HT1080 (cell line): ENCODE measurements around the gene PRKN. TPM values are rescaled to one million over a fixed set of nuclear protein-coding genes. Genes with fewer than 3 reads are reported as not detected.

ENCODE experiments used
- DNase-seq: peaks from one replicate; pipeline ENCODE4 v3.0.0-alpha.2; 2015; ENCODE audit warnings: low read depth
- total RNA-seq: library from RNA; depleted of rRNA; stranded (reverse); fragments of >200 nt; shearing (Covaris generic); gene quantifications from 2 replicates; pipeline ENCODE4 v1.2.3, GENCODE V29; 2014

The PRKN gene
- total RNA-seq, 1 experiment from 2014 or later, result not detected

DNA sequence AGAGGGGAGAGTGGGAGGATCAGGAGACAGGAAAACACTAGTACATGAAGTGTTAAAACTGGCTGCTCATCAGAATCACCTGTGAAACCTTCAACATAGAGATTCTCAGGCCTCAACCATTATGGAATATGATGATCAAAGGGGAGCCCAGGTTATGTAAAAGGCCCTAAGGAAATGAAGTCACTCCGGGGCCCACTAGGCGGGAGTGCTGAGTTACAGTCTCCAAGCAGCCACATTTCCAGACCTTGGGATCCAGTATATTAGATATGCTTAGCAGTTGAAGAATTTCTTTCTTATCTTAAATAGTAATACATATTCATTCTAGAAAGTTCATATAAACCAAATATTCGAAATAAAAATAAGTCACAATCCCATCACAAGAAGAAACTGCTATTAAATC lies 476.3 kb downstream of the PRKN start:
- peak; percentile 16 for DNase-seq

DNA sequence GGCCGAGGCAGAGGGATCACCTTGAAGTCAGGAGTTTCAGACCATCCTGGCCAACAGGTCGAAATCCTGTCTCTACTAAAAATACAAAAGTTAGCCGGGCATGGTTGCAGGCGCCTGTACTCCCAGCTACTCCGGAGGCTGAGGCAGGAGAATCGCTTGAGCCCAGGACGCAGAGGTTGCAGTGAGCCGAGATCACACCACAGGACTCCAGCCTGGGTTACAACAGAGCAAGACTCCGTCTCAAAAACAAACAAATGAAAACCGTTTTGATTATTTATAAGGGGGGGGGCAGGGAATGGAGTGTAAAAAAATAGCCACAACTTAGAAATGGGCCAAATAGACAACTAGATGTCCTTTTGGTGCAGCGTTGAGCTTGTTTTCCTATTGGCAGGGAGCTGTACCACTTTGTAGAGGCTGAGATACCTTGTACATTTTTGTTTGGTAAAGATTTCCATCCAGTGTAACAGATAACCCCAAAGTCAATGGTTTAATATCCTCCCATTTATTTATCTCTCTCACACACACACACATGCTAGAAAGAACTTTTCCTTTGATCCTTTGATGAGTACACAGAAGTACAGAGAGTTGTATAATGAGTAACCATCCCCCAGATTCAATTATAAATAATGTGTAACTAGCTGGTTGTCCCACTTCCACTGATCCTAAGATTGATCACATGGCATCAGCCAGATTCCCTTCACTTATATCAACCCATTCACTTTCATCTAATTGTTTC lies 477.5 kb downstream of the PRKN start:
- no peak for DNase-seq

- DNase-seq, result no peak
Observed at GRCh38 chr6:162245830-162246420, 481.6 kb downstream of the PRKN start.

DNA sequence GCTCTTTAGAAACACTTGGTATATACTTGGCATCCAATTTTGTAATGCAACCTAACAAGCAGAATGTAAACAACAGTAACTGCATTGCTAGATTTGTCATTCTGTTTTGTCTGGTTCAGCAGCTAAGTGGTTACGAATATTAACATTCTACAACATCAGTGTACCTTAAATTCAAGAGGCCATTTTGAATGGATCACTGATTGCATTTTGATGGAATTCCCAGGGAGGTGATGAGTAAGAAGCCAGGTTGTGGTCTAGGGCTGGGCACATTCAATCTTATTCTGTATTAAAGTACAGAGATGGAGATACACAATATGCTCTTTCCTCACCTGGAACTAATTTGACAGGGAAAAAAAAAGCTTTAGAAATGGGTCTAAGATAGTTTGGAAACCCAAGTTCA lies 483.5 kb downstream of the PRKN start:
- DNase-seq, result no peak

DNA sequence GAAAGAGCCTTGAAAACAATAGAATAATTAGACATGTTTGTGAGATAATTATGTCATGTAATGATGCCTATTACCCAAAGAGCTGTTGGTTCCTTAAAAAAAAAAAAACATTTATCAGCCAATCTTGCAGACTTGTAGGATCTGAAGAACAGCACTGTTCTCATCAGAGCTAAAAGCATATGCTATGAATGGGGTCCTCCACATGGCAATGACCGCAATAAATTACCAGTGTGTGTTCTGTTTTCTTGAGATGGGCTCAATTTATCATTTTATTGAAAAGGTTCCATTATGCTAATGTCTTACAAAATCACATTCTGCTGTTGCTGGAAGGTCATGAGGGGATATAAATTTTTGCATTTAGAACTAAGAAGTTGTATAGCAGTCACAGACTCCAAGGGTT lies 484.7 kb downstream of the PRKN start:
- no peak for DNase-seq

- DNase-seq, result no peak
Observed at GRCh38 chr6:162239330-162239729, 488.2 kb downstream of the PRKN start.

GRCh38 chr6:162238675-162239074 lies 488.9 kb downstream of the PRKN start:
- DNase-seq, result no peak

GRCh38 chr6:162237331-162237730 lies 490.2 kb downstream of the PRKN start:
- no peak for DNase-seq

GRCh38 chr6:162234631-162235030 lies 492.9 kb downstream of the PRKN start:
- DNase-seq, result no peak

- no peak for DNase-seq
Observed at GRCh38 chr6:162230147-162230752, 497.3 kb downstream of the PRKN start.

GRCh38 chr6:162229093-162229492 lies 498.5 kb downstream of the PRKN start:
- no peak for DNase-seq

GRCh38 chr6:162226803-162227202 lies 500.8 kb downstream of the PRKN start:
- DNase-seq, result no peak

DNA sequence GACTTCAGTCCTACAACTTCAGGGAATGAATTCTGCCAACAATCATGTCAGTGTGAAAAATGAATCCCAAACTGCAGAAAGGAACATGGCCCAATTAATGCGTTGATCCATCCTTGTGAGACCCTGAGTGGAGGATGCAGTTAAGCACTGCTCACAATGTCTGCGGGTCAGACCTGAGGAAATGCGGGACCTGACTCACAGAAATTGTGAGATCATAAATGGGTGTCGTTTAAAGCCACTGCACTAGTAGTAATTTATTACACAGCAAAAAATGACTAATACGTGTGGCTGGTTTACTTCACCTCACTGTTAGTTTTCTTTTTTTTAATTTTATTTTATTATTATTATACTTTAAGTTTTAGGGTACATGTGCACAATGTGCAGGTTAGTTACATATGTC lies 505.0 kb downstream of the PRKN start:
- peak; percentile 20 for DNase-seq

DNA sequence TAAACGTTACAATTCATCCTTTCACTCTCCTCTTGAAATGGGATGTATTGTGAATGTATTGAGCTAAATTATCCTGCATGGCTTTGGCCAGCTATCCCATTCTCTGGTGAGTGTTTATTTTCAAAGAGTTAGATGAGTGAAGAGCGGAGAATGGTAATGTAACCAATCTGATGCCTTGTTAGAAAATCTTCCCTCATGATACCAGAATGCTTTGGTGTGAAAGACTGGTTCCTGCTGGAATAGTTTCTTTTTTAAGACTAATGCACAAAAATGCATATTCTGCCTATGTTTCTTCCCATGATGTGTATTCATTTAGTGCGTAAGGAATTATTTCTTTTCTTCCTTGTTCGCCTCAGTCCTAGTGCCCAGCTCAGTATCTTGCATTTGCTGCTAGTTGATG lies 506.7 kb downstream of the PRKN start:
- no peak for DNase-seq

- no peak for DNase-seq
Observed at GRCh38 chr6:162219266-162219665, 508.3 kb downstream of the PRKN start.

- no peak for DNase-seq
Observed at GRCh38 chr6:162217811-162218493, 509.6 kb downstream of the PRKN start.

GRCh38 chr6:162217058-162217457 lies 510.5 kb downstream of the PRKN start:
- no peak for DNase-seq

DNA sequence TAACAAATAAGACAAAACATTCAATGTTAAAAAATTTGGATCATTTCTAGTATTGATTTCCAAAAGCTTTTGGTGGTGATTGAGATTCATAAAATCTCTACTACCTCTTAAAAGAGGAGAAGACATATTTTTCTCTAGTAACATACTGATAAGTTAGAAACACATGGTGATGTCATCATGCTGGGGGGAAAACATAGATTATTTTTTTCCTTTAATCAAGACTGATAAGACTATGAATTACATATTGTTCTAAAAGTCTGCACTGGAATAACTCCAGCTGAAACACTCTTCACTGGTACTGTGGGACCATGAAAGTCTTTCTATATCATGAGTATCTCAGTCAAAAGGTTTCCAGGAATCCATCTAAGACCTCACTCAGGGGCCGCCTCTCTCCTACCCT lies 515.8 kb downstream of the PRKN start:
- DNase-seq, result no peak

DNA sequence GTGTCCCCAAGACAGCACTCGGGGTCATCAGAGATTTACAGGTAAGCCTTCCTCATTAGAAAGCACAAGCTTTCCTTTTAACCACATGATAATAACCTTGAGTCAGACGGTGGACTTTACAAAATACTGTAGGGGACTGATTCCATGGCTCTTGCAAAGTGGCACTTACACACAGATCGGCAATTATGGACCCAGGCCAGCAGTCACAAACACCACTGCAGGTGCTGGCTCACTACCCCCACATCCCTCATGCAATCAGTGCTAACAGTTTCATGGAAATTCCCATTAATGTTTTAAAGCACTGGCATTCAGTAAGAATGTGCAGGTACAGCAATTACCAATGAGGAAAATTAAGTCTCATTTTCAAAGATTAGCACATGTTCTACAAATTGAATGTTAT lies 516.5 kb downstream of the PRKN start:
- no peak for DNase-seq

DNA sequence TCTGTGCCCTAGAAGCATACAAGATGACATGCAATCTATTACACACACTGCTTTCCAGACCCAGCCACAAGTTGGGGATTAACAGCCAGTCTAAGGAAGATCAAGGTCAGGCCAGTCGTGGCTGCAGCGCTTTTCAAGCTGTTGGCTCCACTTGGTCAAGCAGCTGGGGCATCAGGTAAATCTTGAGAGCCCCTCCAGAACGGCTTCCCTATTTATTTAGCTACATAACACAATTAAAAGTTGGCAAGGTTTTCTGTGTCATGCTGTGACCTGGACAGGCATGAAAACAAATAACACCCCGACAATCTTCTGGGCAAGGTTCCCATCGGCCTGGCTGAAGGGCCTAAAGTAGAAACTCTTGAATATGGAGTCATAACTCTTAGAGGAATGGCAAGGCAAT lies 524.3 kb downstream of the PRKN start:
- no peak for DNase-seq

DNA sequence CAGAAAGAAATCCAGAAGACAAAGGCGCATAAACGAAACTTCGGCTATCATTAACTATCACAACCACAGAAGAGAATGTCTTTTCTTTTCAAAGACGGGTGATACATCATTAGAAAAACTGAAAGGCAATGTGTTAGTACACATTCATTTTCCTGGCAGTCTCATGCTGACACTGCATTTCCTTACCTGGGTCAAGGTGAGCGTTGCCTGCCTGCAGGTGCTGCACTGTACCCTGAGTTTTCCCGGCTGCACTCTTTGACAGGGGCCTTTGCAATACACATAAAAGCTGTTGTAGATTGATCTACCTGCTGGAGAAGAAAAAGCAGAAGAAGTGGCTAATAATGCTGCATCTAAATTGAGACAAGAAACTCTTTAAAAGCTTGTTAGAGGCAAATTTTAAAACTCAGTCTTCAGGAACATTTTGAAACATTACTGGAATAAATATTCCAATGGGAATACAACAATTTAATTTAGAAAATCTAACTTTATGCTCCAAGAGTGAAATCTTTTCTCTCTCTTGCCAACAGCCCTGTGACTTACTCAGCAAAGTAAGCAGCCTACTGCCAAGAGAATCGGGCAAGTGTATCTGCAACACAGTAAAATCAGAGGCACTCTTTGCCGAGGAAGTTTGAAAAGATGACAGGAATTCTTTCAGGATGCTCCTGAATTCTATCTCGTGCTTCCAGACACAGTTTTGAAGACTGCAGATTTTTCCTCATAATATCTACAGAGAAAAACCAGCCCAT lies 526.4 kb downstream of the PRKN start:
- no peak for DNase-seq

DNA sequence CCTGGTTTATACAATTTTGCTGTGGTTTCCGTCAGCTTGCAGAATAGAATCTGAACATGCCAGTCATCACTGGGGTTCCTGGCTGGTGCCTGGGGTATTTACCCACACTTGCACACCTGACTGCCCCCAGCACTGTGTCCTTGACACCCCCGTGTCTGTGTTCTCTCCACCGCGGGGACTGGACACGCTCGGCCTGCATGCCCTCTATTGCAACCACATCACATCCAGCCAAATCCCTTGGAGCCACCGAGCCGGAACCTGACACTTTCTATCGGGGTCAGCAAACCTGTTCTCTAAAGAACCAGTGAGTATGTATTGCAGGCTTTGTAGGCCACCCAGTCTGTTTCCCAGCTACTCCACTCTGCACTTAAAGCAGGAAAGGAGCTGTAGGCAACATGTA lies 527.5 kb downstream of the PRKN start:
- no peak for DNase-seq
